ENCODE measurements around the gene BZW2.
"Not testable (repeated sequence)": the region's sequence is repeated elsewhere in the genome, so short reads cannot be mapped to it uniquely, and the experiment has no call there.

The BZW2 gene

DNA sequence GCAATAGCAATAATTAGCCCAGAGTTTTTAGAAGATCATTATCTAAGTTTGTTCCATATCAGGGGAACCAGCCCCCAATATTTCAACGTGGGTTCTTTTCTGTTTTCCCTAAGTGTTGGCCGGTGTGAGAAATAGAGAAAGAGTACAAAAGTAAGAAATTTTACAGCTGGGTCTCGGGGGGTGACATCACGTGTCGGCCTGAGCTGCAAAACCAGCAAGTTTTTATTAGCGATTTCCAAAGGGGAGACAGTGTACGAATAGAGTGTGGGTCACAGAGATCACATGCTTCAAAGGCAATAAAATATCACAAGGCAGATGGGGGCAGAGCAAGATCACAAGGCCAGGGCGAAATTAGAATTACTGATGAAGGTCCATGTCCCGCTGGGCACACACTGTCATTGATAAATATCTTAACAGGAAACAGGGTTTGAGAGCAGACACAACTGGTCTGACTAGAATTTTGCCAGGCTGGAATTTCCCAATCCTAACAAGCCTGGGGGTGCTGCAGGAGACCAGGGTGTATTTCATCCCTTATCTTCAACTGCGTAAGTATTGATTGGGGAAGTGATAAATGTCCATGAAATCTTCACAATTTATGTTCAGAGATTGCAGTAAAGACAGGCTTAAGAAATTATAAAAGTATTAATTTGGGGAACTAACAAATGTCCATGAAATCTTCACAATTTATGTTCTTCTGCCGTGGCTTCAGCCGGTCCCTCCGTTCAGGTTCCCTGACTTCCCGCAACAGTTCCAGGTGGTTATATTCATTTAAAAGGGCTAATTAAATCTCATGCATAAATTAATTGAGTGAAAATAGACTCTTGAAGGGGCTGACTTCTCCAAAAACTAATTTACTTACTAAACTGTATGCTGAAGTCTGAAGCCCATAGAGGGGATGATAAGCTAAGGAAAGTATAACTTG lies 32.9 kb downstream of the BZW2 start:
- H3K9ac ChIP-seq (ENCODE audit: low read depth, low read length); H3K4me3 ChIP-seq (ENCODE audit: low read length); H3K9me3 ChIP-seq (replicated peaks; ENCODE audit: low read length); H3K27me3 ChIP-seq (ENCODE audit: control insufficient read depth, insufficient read depth, low read length); H3K4me1 ChIP-seq (ENCODE audit: control insufficient read depth, insufficient read depth, low read length); H3K4me2 ChIP-seq (ENCODE audit: low read length): not testable (repeated sequence)
- peaks cover 31% of the 10 kb centered on the region for H3K36me3 ChIP-seq (ENCODE audit: insufficient read depth, low read length)

DNA sequence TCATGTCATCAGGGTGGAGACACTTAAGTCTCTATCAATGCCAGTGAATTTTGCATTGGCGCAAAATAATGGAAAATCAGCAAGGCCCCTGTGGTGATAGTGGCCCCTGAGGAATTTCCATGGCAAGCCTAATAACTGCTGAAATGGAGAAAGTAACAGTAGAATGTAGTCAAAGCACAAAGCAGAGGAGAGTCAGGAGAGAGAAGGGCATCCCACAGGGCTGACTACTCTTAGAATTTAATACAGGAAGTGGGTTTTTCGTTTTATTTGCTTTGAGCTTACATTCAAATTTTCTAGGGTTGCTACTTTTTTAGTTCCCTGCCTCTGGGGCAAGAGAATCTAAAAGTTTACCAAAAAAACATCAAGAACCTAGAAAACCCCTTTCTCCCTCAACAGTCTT lies 39.0 kb downstream of the BZW2 start:
- H3K27me3 ChIP-seq (ENCODE audit: control insufficient read depth, insufficient read depth, low read length), result no peaks in the 10 kb centered on the region
- no peak overlapping the region for H3K4me3 ChIP-seq (ENCODE audit: low read length)
- H3K9ac ChIP-seq (ENCODE audit: low read depth, low read length), result no peak overlapping the region
- no peaks in the 10 kb centered on the region for H3K9me3 ChIP-seq (replicated peaks; ENCODE audit: low read length)
- peaks cover 3% of the 10 kb centered on the region for H3K4me1 ChIP-seq (ENCODE audit: control insufficient read depth, insufficient read depth, low read length)
- H3K36me3 ChIP-seq (ENCODE audit: insufficient read depth, low read length), result peaks cover 41% of the 10 kb centered on the region
- no peak overlapping the region for H3K4me2 ChIP-seq (ENCODE audit: low read length)

GRCh38 chr7:16685535-16685934 lies 39.6 kb downstream of the BZW2 start:
- Histone ChIP-seq H3K4me1 (ENCODE audit: control insufficient read depth, insufficient read depth, low read length) (peaks cover 3% of the 10 kb centered on the region), H3K27me3 (ENCODE audit: control insufficient read depth, insufficient read depth, low read length) (no peaks in the 10 kb centered on the region), H3K9ac (ENCODE audit: low read depth, low read length) (no peak overlapping the region), H3K9me3 (replicated peaks; ENCODE audit: low read length) (no peaks in the 10 kb centered on the region), H3K4me2 (ENCODE audit: low read length) (no peak overlapping the region), H3K36me3 (ENCODE audit: insufficient read depth, low read length) (peaks cover 47% of the 10 kb centered on the region), H3K4me3 (ENCODE audit: low read length) (no peak overlapping the region)

GRCh38 chr7:16688249-16688648 lies 42.3 kb downstream of the BZW2 start:
- no peak overlapping the region for H3K9ac ChIP-seq (ENCODE audit: low read depth, low read length)
- no peaks in the 10 kb centered on the region for H3K27me3 ChIP-seq (ENCODE audit: control insufficient read depth, insufficient read depth, low read length)
- no peak overlapping the region for H3K4me3 ChIP-seq (ENCODE audit: low read length)
- no peaks in the 10 kb centered on the region for H3K9me3 ChIP-seq (replicated peaks; ENCODE audit: low read length)
- H3K4me2 ChIP-seq (ENCODE audit: low read length), result no peak overlapping the region
- peaks cover 3% of the 10 kb centered on the region for H3K4me1 ChIP-seq (ENCODE audit: control insufficient read depth, insufficient read depth, low read length)
- H3K36me3 ChIP-seq (ENCODE audit: insufficient read depth, low read length), result peaks cover 41% of the 10 kb centered on the region

- no peaks in the 10 kb centered on the region for H3K4me1 ChIP-seq (ENCODE audit: control insufficient read depth, insufficient read depth, low read length)
- no peaks in the 10 kb centered on the region for H3K9me3 ChIP-seq (replicated peaks; ENCODE audit: low read length)
- H3K9ac ChIP-seq (ENCODE audit: low read depth, low read length), result no peak overlapping the region
- H3K4me3 ChIP-seq (ENCODE audit: low read length), result no peak overlapping the region
- H3K36me3 ChIP-seq (ENCODE audit: insufficient read depth, low read length), result peaks cover 39% of the 10 kb centered on the region
- no peak overlapping the region for H3K4me2 ChIP-seq (ENCODE audit: low read length)
- no peaks in the 10 kb centered on the region for H3K27me3 ChIP-seq (ENCODE audit: control insufficient read depth, insufficient read depth, low read length)
Observed at GRCh38 chr7:16691241-16691640, 45.3 kb downstream of the BZW2 start.

GRCh38 chr7:16693601-16694318 lies 47.8 kb downstream of the BZW2 start:
- peaks cover 40% of the 10 kb centered on the region for H3K36me3 ChIP-seq (ENCODE audit: insufficient read depth, low read length)
- no peak overlapping the region for H3K4me2 ChIP-seq (ENCODE audit: low read length)
- no peak overlapping the region for H3K9ac ChIP-seq (ENCODE audit: low read depth, low read length)
- H3K27me3 ChIP-seq (ENCODE audit: control insufficient read depth, insufficient read depth, low read length), result no peaks in the 10 kb centered on the region
- H3K4me3 ChIP-seq (ENCODE audit: low read length), result no peak overlapping the region
- no peaks in the 10 kb centered on the region for H3K9me3 ChIP-seq (replicated peaks; ENCODE audit: low read length)
- H3K4me1 ChIP-seq (ENCODE audit: control insufficient read depth, insufficient read depth, low read length), result peaks cover 7% of the 10 kb centered on the region

GRCh38 chr7:16694806-16695205 lies 48.8 kb downstream of the BZW2 start:
- H3K36me3 ChIP-seq (ENCODE audit: insufficient read depth, low read length), result peaks cover 44% of the 10 kb centered on the region

DNA sequence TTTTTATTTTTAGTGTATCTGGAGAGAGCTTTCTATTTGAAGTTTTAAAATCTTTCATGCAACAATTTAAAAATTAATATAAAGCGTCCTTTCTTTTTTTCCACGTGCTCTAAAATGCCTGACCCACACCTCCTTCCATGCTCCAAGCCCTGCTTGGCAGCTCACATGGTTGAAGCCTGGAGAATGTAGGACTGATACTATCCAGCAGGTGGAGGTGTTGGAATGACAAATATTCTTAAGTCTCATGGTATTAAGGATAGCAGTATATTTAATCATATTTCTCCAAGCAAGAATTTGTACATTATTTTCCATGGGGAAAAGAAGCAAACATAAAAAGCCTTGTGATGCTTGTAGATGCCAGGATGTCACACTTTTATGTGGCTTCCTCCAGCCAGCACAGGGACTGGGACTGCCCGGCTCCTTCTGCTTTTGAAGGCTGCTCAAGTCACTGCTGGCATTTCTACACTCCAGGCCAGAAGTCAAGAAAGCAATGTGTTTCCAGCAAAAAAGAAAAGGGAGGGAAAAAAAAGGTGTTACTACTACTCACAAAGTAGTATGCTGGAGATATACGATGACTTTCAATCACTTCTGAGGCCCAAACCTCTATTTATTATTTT lies 49.7 kb downstream of the BZW2 start:
- Histone ChIP-seq H3K9ac (ENCODE audit: low read depth, low read length) (no peak overlapping the region), H3K36me3 (ENCODE audit: insufficient read depth, low read length) (peaks cover 45% of the 10 kb centered on the region), H3K27me3 (ENCODE audit: control insufficient read depth, insufficient read depth, low read length) (no peaks in the 10 kb centered on the region), H3K4me3 (ENCODE audit: low read length) (no peak overlapping the region), H3K9me3 (replicated peaks; ENCODE audit: low read length) (no peaks in the 10 kb centered on the region), H3K4me2 (ENCODE audit: low read length) (no peak overlapping the region), H3K4me1 (ENCODE audit: control insufficient read depth, insufficient read depth, low read length) (peaks cover 7% of the 10 kb centered on the region)

More at GRCh38 chr7:16694806-16695205, 48.8 kb downstream of the BZW2 start:
- Histone ChIP-seq H3K9me3 (replicated peaks; ENCODE audit: low read length) (no peaks in the 10 kb centered on the region), H3K27me3 (ENCODE audit: control insufficient read depth, insufficient read depth, low read length) (no peaks in the 10 kb centered on the region), H3K9ac (ENCODE audit: low read depth, low read length) (no peak overlapping the region), H3K4me1 (ENCODE audit: control insufficient read depth, insufficient read depth, low read length) (peaks cover 7% of the 10 kb centered on the region), H3K4me2 (ENCODE audit: low read length) (no peak overlapping the region), H3K4me3 (ENCODE audit: low read length) (no peak overlapping the region)

GRCh38 chr7:16697507-16698199 lies 51.7 kb downstream of the BZW2 start:
- H3K9ac ChIP-seq (ENCODE audit: low read depth, low read length), result no peak overlapping the region
- peaks cover 7% of the 10 kb centered on the region for H3K4me1 ChIP-seq (ENCODE audit: control insufficient read depth, insufficient read depth, low read length)
- H3K36me3 ChIP-seq (ENCODE audit: insufficient read depth, low read length), result peaks cover 47% of the 10 kb centered on the region
- H3K9me3 ChIP-seq (replicated peaks; ENCODE audit: low read length), result no peaks in the 10 kb centered on the region
- no peak overlapping the region for H3K4me2 ChIP-seq (ENCODE audit: low read length)
- no peak overlapping the region for H3K4me3 ChIP-seq (ENCODE audit: low read length)
- H3K27me3 ChIP-seq (ENCODE audit: control insufficient read depth, insufficient read depth, low read length), result no peaks in the 10 kb centered on the region

DNA sequence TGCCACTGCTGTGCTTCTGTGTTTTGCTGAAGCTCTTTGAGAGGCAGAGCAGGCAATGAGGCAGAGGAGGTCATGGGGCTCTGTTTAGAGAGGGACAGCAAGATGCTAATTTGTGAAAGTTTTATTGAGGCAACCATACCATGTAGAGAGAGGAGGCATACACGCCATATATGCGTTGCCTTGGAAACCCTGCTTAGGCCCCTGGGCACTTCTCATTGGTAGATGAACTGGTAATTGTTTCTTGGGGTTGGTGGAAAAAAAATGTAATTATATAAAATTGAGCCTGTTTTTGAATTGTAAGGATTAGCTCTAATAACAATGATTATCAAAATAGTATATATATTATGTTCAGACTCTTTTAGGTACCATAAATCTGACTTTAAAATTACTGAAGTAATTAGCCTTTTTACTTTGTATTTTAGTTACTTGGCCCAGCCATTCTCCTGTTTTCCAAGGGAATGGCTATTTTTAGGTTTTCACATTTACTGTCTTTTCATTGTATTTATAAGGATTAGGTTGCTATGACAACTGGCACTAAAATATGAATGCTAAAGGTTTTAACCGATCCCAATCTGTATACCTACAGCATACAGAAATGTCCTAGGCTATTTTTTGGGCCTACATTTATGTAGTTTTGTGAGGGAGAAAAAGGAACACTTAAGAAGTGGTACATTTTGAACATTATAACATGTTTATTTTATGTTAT lies 52.4 kb downstream of the BZW2 start:
- Histone ChIP-seq H3K4me3 (ENCODE audit: low read length) (no peak overlapping the region), H3K4me2 (ENCODE audit: low read length) (no peak overlapping the region), H3K36me3 (ENCODE audit: insufficient read depth, low read length) (peaks cover 42% of the 10 kb centered on the region), H3K4me1 (ENCODE audit: control insufficient read depth, insufficient read depth, low read length) (peaks cover 7% of the 10 kb centered on the region), H3K9me3 (replicated peaks; ENCODE audit: low read length) (no peaks in the 10 kb centered on the region), H3K27me3 (ENCODE audit: control insufficient read depth, insufficient read depth, low read length) (no peaks in the 10 kb centered on the region), H3K9ac (ENCODE audit: low read depth, low read length) (no peak overlapping the region)
